GM12878 (cell line): ENCODE measurements around the gene MFAP1. TPM values are rescaled to one million over a fixed set of nuclear protein-coding genes. Genes with fewer than 3 reads are reported as not detected.

ENCODE experiments used
- ATAC-seq: fragments of 200-7000 bp; cut with Tn5 transposase; 3 replicates; pipeline ENCODE4 v1.9.1; 2020; ENCODE audit warnings: mild to moderate bottlenecking, moderate library complexity
- BruUV-seq: library from RNA; stranded (reverse); fragments of 400-500 nt; replicated peaks from 2 replicates; lab custom pipeline; 2021; lab: Mats Ljungman, UMichigan
- CTCF ChIA-PET: fragments of 300-600 bp; sonication (Branson Sonifier 250); formaldehyde crosslinking; extraction: SDS; loops from one replicate; lab custom pipeline; 2021; ENCODE audit warnings: inconsistent platforms; lab: Yijun Ruan, JAX
- POLR2A ChIA-PET: fragments of 350-600 bp; formaldehyde crosslinking; extraction: SDS; loops from one replicate; lab custom pipeline; 2021; ENCODE audit warnings: inconsistent platforms; lab: Charles Lee
- RAD21 ChIA-PET: fragments of 300-600 bp; sonication (Branson Sonifier 250); formaldehyde crosslinking; loops from one replicate; lab custom pipeline; 2023; ENCODE audit warnings: antibody characterized with exemption; ENCODE audit not compliant: unreplicated experiment; lab: Charles Lee
- SMC1A ChIA-PET: fragments of 300-600 bp; sonication (Branson Sonifier 250); formaldehyde crosslinking; loops from one replicate; lab custom pipeline; 2023; ENCODE audit not compliant: unreplicated experiment, uncharacterized antibody; lab: Charles Lee
- DNase-seq: peaks from one replicate; pipeline ENCODE4 v3.0.0-alpha.2; 2011; ENCODE audit warnings: low read depth, low spot score
- FAIRE-seq: peaks from 3 replicates; lab custom pipeline; 2011; peaks lifted over from hg19 to GRCh38; lab: Jason Lieb, UNC
- H2AFZ ChIP-seq: 2 replicates; pipeline ENCODE4 v1.6.0; 2011; ENCODE audit warnings: low read depth, low read length, control low read depth; ENCODE audit not compliant: control insufficient read depth
- H3K27ac ChIP-seq: 2 replicates; pipeline ENCODE4 v1.5.1; 2011; ENCODE audit warnings: control low read depth; ENCODE audit not compliant: control insufficient read depth, insufficient read depth
- H3K27me3 ChIP-seq, 2 experiments: replicated peaks in 1 of 2; 2 replicates each; pipeline versions ENCODE4 v1.6.0 to v1.6.1; 2011; ENCODE audit warnings: low read length in 1 of 2; ENCODE audit not compliant: control insufficient read depth in 2 of 2, insufficient read depth in 2 of 2
- H3K36me3 ChIP-seq, 2 experiments: 2 replicates each; pipeline ENCODE4 v1.5.1; 2011; ENCODE audit warnings: low read length in 1 of 2; ENCODE audit not compliant: control insufficient read depth in 2 of 2, insufficient read depth in 2 of 2
- H3K4me1 ChIP-seq: 2 replicates; pipeline ENCODE4 v1.6.1; 2011; ENCODE audit warnings: mild to moderate bottlenecking, low read length, moderate library complexity, mixed read lengths; ENCODE audit not compliant: control insufficient read depth, insufficient read depth
- H3K4me2 ChIP-seq: 2 replicates; pipeline ENCODE4 v1.6.0; 2011; ENCODE audit warnings: control low read depth; ENCODE audit not compliant: control insufficient read depth, insufficient read depth
- H3K4me3 ChIP-seq: fragments of 200-600 bp; sonication (generic); 2 replicates; pipeline ENCODE4 v1.5.1; 2016
- H3K79me2 ChIP-seq: 2 replicates; pipeline ENCODE4 v1.6.0; 2011; ENCODE audit warnings: low read length; ENCODE audit not compliant: control insufficient read depth, insufficient read depth
- H3K9ac ChIP-seq: 2 replicates; pipeline ENCODE4 v1.8.0; 2011; ENCODE audit warnings: low read length, control low read depth, mixed read lengths; ENCODE audit not compliant: control insufficient read depth, insufficient read depth
- H3K9me3 ChIP-seq: replicated peaks from 3 replicates; pipeline ENCODE4 v1.5.1; 2011; ENCODE audit warnings: mild to moderate bottlenecking, low read length; ENCODE audit not compliant: control insufficient read depth, insufficient read depth
- H4K20me1 ChIP-seq: 2 replicates; pipeline ENCODE4 v1.6.0; 2011; ENCODE audit not compliant: control insufficient read depth, insufficient read depth
- BCL11A ChIP-seq: IDR thresholded peaks from 2 replicates; pipeline ENCODE4 v1.6.1; 2011; ENCODE audit warnings: low read depth, low read length
- HSF1 ChIP-seq: fragments of 150-350 bp; IDR thresholded peaks from 2 replicates; pipeline ENCODE4 v1.6.1; 2014; ENCODE audit warnings: mild to moderate bottlenecking, low read depth, low read length
- IKZF2 ChIP-seq, 2 experiments: fragments of 450-650 bp; IDR thresholded peaks; 2 replicates each; pipeline ENCODE4 v1.6.1; 2017; ENCODE audit warnings: mild to moderate bottlenecking in 2 of 2, moderate library complexity in 2 of 2
- JUND ChIP-seq: IDR thresholded peaks from 2 replicates; pipeline ENCODE4 v1.6.1; 2012; ENCODE audit warnings: low read depth, mild to moderate bottlenecking, low read length, improper control_type of control experiment, moderate library complexity
- KDM1A ChIP-seq: fragments of 200-600 bp; sonication (generic); IDR thresholded peaks from 2 replicates; pipeline ENCODE4 v1.6.1; 2016; ENCODE audit warnings: borderline replicate concordance
- PKNOX1 ChIP-seq: fragments of 450-650 bp; IDR thresholded peaks from 2 replicates; pipeline ENCODE4 v1.6.1; 2016; ENCODE audit warnings: mild to moderate bottlenecking
- POLR2AphosphoS2 ChIP-seq: IDR thresholded peaks from 2 replicates; pipeline ENCODE4 v1.6.1; 2011; ENCODE audit warnings: low read depth, mild to moderate bottlenecking, low read length, improper control_type of control experiment, moderate library complexity
- RAD21 ChIP-seq: IDR thresholded peaks from 2 replicates; pipeline ENCODE4 v1.6.1; 2011; ENCODE audit warnings: mild to moderate bottlenecking, low read depth, low read length, moderate library complexity; ENCODE audit not compliant: insufficient read depth
- SMARCA5 ChIP-seq: fragments of 450-650 bp; IDR thresholded peaks from 2 replicates; pipeline ENCODE4 v1.6.1; 2017; ENCODE audit warnings: mild to moderate bottlenecking
- SREBF1 ChIP-seq: IDR thresholded peaks from 2 replicates; pipeline ENCODE4 v1.6.1; 2012; ENCODE audit warnings: mild to moderate bottlenecking, low read length
- ZBTB33 ChIP-seq: fragments of 450-650 bp; IDR thresholded peaks from 2 replicates; pipeline ENCODE4 v1.6.1; 2017; ENCODE audit warnings: mild to moderate bottlenecking
- ZNF592 ChIP-seq: fragments of 450-650 bp; IDR thresholded peaks from 2 replicates; pipeline ENCODE4 v1.6.1; 2017; ENCODE audit warnings: mild to moderate bottlenecking, moderate library complexity
- WGBS: methylation state at CpG from one replicate; pipeline ENCODE4 v1.1.6; 2016; ENCODE audit warnings: low lambda C conversion rate; ENCODE audit not compliant: insufficient replicate concordance, insufficient coverage; ENCODE audit errors: missing lambda C conversion rate; 5-methylcytosine and 5-hydroxymethylcytosine counted together
- in situ Hi-C: fragments of 300-500 bp; cut with MboI; formaldehyde crosslinking; loops from 9 replicates; pipeline ENCODE4 v1.14.3; 2018; ENCODE audit warnings: mixed read lengths
- intact Hi-C: fragments of 100-400 bp; cut with micrococcal nuclease; formaldehyde crosslinking; loops from one replicate; pipeline ENCODE4 v1.14.2; 2022; ENCODE audit not compliant: unreplicated experiment
- polyA plus RNA-seq, 11 experiments: library from polyadenylated mRNA; depleted of rRNA in 4 of 11; unstranded in 6 of 11; stranded (reverse) in 5 of 11; fragments of >200 nt; fragmentation: Nextera tagmentation in 4 of 11; fragmentation: Illumina TruSeq in 1 of 11; extraction: Ambion mirVana in 4 of 11; extraction: Trizol in 1 of 11; gene quantifications; 1 replicate in 1 of 11; 2 replicates in 10 of 11; pipeline versions ENCODE4 v1.2.1 to v1.2.3, GENCODE V29; 2011 to 2016; ENCODE audit warnings: inconsistent platforms in 2 of 11, missing spikeins in 2 of 11, low read depth in 1 of 11
- total RNA-seq, 4 experiments: library from RNA; depleted of rRNA in 3 of 4; stranded (reverse); fragments of >200 nt in 3 of 4; fragmentation: Illumina TruSeq in 1 of 4; extraction: Trizol in 1 of 4; gene quantifications; 2 replicates each; pipeline versions ENCODE4 v1.2.1 to v1.2.3, GENCODE V29; 2013 to 2021

MFAP1 gene
- total and polyA plus RNA-seq, 10 of the 15 experiments (the other 5 are each of a cell fraction or from before 2014, with no cell fraction given): 24.5 to 67.3 (median 47.4) TPM

- Histone ChIP-seq H3K27me3 (no peaks in the 10 kb centered on the region), H3K27ac (peak within 1 kb of the TSS; percentile 83), H3K9me3 (no peaks in the 10 kb centered on the region), H3K4me3 (peak within 1 kb of the TSS; percentile 73), H3K79me2 (peaks cover 80% of the 10 kb centered on the region), H3K9ac (peak within 1 kb of the TSS; percentile 83), H3K4me1 (peaks cover 19% of the 10 kb centered on the region), H3K36me3 (no peaks in the 10 kb centered on the region), H4K20me1 (no peaks in the 10 kb centered on the region), H3K4me2 (peak within 1 kb of the TSS; percentile 96), H2AFZ (peak within 1 kb of the TSS; percentile 92)
- no peak for FAIRE-seq
- no peak for DNase-seq
- in situ Hi-C loops (no loop called here), intact Hi-C loops (loop anchor here (5.0 kb wide), 2 partner anchors 34 to 49 kb away; partner anchors contain the start of genes ELL3 and SERF2)
- BruUV-seq: no TSS peak
- ChIA-PET CTCF (interaction anchor here (1.2 to 1.5 kb wide), 3 partner anchors 11 to 23 kb away, joined by 3 to 9 read pairs (median 9); no protein-coding TSS in a partner anchor), SMC1A (interaction anchor here (1.0 to 2.6 kb wide), 12 partner anchors 10 to 77 kb away, joined by 3 to 16 read pairs (median 4); partner anchors contain the start of genes ELL3, HYPK and SERINC4), POLR2A (interaction anchor here (0.6 to 4.5 kb wide), 9 partner anchors 8 to 82 kb away, joined by 3 to 59 read pairs (median 6); partner anchors contain the start of genes ELL3 and SERF2), RAD21 (interaction anchor here (1.3 to 2.4 kb wide), 5 partner anchors 17 to 50 kb away, joined by 3 to 21 read pairs (median 12); partner anchors contain the start of genes ELL3, HYPK and SERINC4)
- WGBS: 4% methylated on average over 47 of the region's 48 CpGs
- peak; percentile 80 for ATAC-seq
- peak; percentile 30 to 45; a peak in 3 of 4 replicates for TF ChIP-seq IKZF2 (IDR thresholded peaks at IDR 0.05)
- peak; percentile 66; the same call in 1 of the 2 replicates for TF ChIP-seq SMARCA5
- TF ChIP-seq ZBTB33: no peak
- TF ChIP-seq SREBF1: no peak
- TF ChIP-seq POLR2AphosphoS2: no peak
- TF ChIP-seq KDM1A: no peak
- no peak for TF ChIP-seq BCL11A
- TF ChIP-seq PKNOX1: no peak
- no peak for TF ChIP-seq JUND
- no peak for TF ChIP-seq RAD21
- TF ChIP-seq ZNF592: no peak
- no peak for TF ChIP-seq HSF1
Measured at GRCh38 chr15:43826508-43827341, 2.2 kb upstream of the MFAP1 start, which contains the start of gene WDR76. TSS of gene WDR76 (plus strand) at chr15:43827002. CDS start at chr15:43827033, 31 bp downstream.
